Measurements from ENCODE around the gene SH3RF3. TPM values are rescaled to one million over a fixed set of nuclear protein-coding genes. Genes with fewer than 3 reads are reported as not detected.

Gene SH3RF3
- total and polyA plus RNA-seq, 9 of the 15 experiments (the other 6 are each of a cell fraction or from before 2014, with no cell fraction given): 0.02 TPM; not detected in 8

DNA sequence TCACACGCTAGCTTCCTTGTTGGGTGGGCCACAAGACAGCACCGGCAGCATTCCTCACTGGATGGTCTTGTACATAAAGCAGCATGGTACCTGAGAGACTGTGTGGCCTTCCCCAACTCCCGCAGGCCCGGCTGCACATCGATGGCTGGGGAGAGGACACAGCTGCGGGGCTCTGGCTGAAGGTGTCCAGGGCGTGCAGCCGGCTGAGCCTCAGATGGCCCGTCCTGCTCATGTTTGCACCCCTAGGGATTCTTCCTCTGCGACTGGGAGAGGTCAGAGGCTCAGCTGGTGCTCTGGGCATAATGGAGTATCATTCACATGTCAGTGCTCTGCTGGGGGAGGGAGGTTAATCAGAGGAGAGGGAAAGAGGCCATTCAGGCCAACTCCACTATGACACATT, 276.9 kb downstream of the SH3RF3 start:
- Histone ChIP-seq H3K4me3 (no peak overlapping the region), H3K79me2 (ENCODE audit: control insufficient read depth, insufficient read depth, low read length) (no peaks in the 10 kb centered on the region), H3K9me3 (replicated peaks; ENCODE audit: control insufficient read depth, insufficient read depth, low read depth, low read length) (no peaks in the 10 kb centered on the region), H4K20me1 (replicated peaks; ENCODE audit: control insufficient read depth, insufficient read depth, low read length) (peaks cover 9% of the 10 kb centered on the region; the same call in 1 of the 2 replicates), H3K27me3 (ENCODE audit: control insufficient read depth in 2 of 2, insufficient read depth in 2 of 2, low read length in 2 of 2) (peaks cover 17 to 78% of the 10 kb centered on the region in 2 experiments; a peak in 4 of 5 replicates), H3K9ac (ENCODE audit: insufficient read depth in 1 of 2, low read depth in 2 of 2, low read length in 2 of 2) (no peak overlapping the region), H3K27ac (ENCODE audit: extremely low read depth, low read depth, low read length) (no peak overlapping the region), H3K4me2 (ENCODE audit: insufficient read depth, low read length) (no peak overlapping the region), H3K4me1 (replicated peaks in 1 of 2; ENCODE audit: control insufficient read depth in 2 of 2, insufficient read depth in 2 of 2, low read length in 2 of 2) (no peaks in the 10 kb centered on the region), H3K36me3 (ENCODE audit: control insufficient read depth, insufficient read depth, low read length) (no peaks in the 10 kb centered on the region), H3K9me1 (ENCODE audit: control insufficient read depth, insufficient read depth, low read length) (no peaks in the 10 kb centered on the region), H2AFZ (ENCODE audit: low read depth, low read length) (no peak overlapping the region)
- WGBS (ENCODE audit: insufficient coverage, low coverage, missing lambda C conversion rate): 0% methylated on average over 10 of the region's 10 CpGs
- no TSS peak for BruUV-seq (replicated peaks)
- DNase-seq (ENCODE audit: extremely low read depth in 1 of 4, low spot score in 3 of 4) (no peak), FAIRE-seq (no peak), ATAC-seq (no peak)
- CTCF ChIA-PET (ENCODE audit: low intra/inter-chr PET ratio): no interaction called here
- intact Hi-C loops (cut with micrococcal nuclease): no loop called here
- in situ Hi-C loops (cut with MboI): no loop called here
- POLR2A ChIA-PET: no interaction called here
- TF ChIP-seq RBM17 (IDR thresholded peaks at IDR 0.05; ENCODE audit: borderline replicate concordance, low read depth, low read length) (no peak), RBM34 (IDR thresholded peaks at IDR 0.05; ENCODE audit: borderline replicate concordance, insufficient read depth, low read length) (no peak), ELF1 (tag; IDR thresholded peaks at IDR 0.05) (no peak), FOXP1 (CRISPR knock-in tag; IDR thresholded peaks at IDR 0.05) (no peak), ELF2 (CRISPR knock-in tag; IDR thresholded peaks at IDR 0.05) (no peak), JUN (IDR thresholded peaks at IDR 0.05; ENCODE audit: borderline replicate concordance, low read depth, low read length) (no peak), JUN (CRISPR knock-in tag; IDR thresholded peaks at IDR 0.05; ENCODE audit: borderline replicate concordance) (no peak), PHB (CRISPR knock-in tag; IDR thresholded peaks at IDR 0.05) (no peak), SIRT6 (IDR thresholded peaks at IDR 0.05; ENCODE audit: low read depth, low read length) (no peak), ZNF583 (CRISPR knock-in tag; IDR thresholded peaks at IDR 0.05) (no peak), HEY1 (CRISPR knock-in tag; IDR thresholded peaks at IDR 0.05; ENCODE audit: borderline replicate concordance) (no peak)
- TF ChIP-seq, protein P1, sequence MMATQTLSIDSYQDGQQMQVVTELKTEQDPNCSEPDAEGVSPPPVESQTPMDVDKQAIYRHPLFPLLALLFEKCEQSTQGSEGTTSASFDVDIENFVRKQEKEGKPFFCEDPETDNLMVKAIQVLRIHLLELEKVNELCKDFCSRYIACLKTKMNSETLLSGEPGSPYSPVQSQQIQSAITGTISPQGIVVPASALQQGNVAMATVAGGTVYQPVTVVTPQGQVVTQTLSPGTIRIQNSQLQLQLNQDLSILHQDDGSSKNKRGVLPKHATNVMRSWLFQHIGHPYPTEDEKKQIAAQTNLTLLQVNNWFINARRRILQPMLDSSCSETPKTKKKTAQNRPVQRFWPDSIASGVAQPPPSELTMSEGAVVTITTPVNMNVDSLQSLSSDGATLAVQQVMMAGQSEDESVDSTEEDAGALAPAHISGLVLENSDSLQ (IDR thresholded peaks at IDR 0.05): no peak
- TF ChIP-seq, protein P2, sequence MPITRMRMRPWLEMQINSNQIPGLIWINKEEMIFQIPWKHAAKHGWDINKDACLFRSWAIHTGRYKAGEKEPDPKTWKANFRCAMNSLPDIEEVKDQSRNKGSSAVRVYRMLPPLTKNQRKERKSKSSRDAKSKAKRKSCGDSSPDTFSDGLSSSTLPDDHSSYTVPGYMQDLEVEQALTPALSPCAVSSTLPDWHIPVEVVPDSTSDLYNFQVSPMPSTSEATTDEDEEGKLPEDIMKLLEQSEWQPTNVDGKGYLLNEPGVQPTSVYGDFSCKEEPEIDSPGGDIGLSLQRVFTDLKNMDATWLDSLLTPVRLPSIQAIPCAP (CRISPR knock-in tag; IDR thresholded peaks at IDR 0.05; ENCODE audit: borderline replicate concordance): no peak
- TF ChIP-seq, protein P3, sequence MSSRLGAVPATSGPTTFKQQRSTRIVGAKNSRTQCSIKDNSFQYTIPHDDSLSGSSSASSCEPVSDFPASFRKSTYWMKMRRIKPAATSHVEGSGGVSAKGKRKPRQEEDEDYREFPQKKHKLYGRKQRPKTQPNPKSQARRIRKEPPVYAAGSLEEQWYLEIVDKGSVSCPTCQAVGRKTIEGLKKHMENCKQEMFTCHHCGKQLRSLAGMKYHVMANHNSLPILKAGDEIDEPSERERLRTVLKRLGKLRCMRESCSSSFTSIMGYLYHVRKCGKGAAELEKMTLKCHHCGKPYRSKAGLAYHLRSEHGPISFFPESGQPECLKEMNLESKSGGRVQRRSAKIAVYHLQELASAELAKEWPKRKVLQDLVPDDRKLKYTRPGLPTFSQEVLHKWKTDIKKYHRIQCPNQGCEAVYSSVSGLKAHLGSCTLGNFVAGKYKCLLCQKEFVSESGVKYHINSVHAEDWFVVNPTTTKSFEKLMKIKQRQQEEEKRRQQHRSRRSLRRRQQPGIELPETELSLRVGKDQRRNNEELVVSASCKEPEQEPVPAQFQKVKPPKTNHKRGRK (tag; IDR thresholded peaks at IDR 0.05): no peak
- TF ChIP-seq, protein P4, sequence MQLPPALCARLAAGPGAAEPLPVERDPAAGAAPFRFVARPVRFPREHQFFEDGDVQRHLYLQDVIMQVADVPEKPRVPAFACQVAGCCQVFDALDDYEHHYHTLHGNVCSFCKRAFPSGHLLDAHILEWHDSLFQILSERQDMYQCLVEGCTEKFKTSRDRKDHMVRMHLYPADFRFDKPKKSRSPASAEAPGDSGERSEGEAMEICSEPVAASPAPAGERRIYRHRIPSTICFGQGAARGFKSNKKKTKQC (CRISPR knock-in tag; IDR thresholded peaks at IDR 0.05): no peak
